ENCODE data around the gene TRIO.

GRCh38 chr5:14301186-14301585, 158.0 kb downstream of the TRIO start:
- TF ChIP-seq EZH2 (optimal IDR thresholded peaks at IDR 0.05; ENCODE audit: low read depth, low read length) (no peak), CTCF (IDR thresholded peaks at IDR 0.05; ENCODE audit: low read length) (no peak)
